Measurements from ENCODE around the gene TMEM196. TPM values are rescaled to one million over a fixed set of nuclear protein-coding genes. Genes with fewer than 3 reads are reported as not detected.
A peak's percentile ranks its signal among the peaks of the same experiment; 100 is the strongest.

Gene TMEM196
- total RNA-seq, 1 experiment from 2014 or later: not detected

- Histone ChIP-seq H3K23ac (ENCODE audit: insufficient read length, low read depth, low read length) (no peak within 1 kb of the TSS), H3K79me1 (ENCODE audit: insufficient read depth, low read depth, low read length, poor library complexity, severe bottlenecking) (peaks cover 2% of the 10 kb centered on the region), H3K4me2 (ENCODE audit: insufficient read depth, insufficient read length, low read length) (peak within 1 kb of the TSS; percentile 68), H3K9ac (ENCODE audit: extremely low read depth, insufficient read length, low read length) (peak within 1 kb of the TSS; percentile 91), H3K18ac (ENCODE audit: insufficient read length, low read depth, low read length) (peak within 1 kb of the TSS; percentile 78), H3T11ph (ENCODE audit: low read length) (no peak within 1 kb of the TSS), H3K27me3 (ENCODE audit: insufficient read depth, low read length) (no peaks in the 10 kb centered on the region), H3K79me2 (ENCODE audit: insufficient read depth, low read length) (peaks cover 12% of the 10 kb centered on the region; the same call in 1 of the 2 replicates), H3K4me1 (ENCODE audit: insufficient read depth, low read length) (peaks cover 4% of the 10 kb centered on the region; the same call in 1 of the 2 replicates), H3K4ac (ENCODE audit: low read depth, low read length) (no peak within 1 kb of the TSS), H2BK12ac (ENCODE audit: insufficient read length, low read depth, low read length) (no peak within 1 kb of the TSS), H3K9me3 (ENCODE audit: control insufficient read depth, low read depth, low read length) (no peaks in the 10 kb centered on the region), H2AFZ (ENCODE audit: low read length) (peak within 1 kb of the TSS; percentile 63), H2BK20ac (ENCODE audit: low read depth, low read length, poor library complexity, severe bottlenecking) (no peak within 1 kb of the TSS), H3K23me2 (ENCODE audit: insufficient read length, low read depth, low read length, poor library complexity, severe bottlenecking) (no peaks in the 10 kb centered on the region), H4K20me1 (ENCODE audit: control insufficient read depth, insufficient read depth, insufficient read length) (no peaks in the 10 kb centered on the region), H2BK5ac (ENCODE audit: insufficient read length, low read length) (no peak within 1 kb of the TSS), H3K56ac (ENCODE audit: insufficient read length, low read depth, low read length) (no peak within 1 kb of the TSS), H3K14ac (ENCODE audit: insufficient read depth, low read length) (peak within 1 kb of the TSS; percentile 88), H3K27ac (ENCODE audit: insufficient read length, low read depth, low read length) (no peak within 1 kb of the TSS), H4K8ac (replicated peaks; ENCODE audit: insufficient read length, low read depth, low read length) (peak within 1 kb of the TSS; percentile 14), H4K5ac (ENCODE audit: insufficient read length, low read depth, low read length) (peak within 1 kb of the TSS; percentile 23), H2BK120ac (ENCODE audit: low read depth, low read length, poor library complexity, severe bottlenecking) (no peak within 1 kb of the TSS), H2BK15ac (ENCODE audit: low read depth, low read length) (no peak within 1 kb of the TSS), H2AK5ac (ENCODE audit: insufficient read length, low read length) (no peak within 1 kb of the TSS), H4K91ac (ENCODE audit: insufficient read length, low read depth, low read length) (no peak within 1 kb of the TSS)
- no CpG with 5 or more reads among the region's 56 CpGs for WGBS (ENCODE audit: extremely low coverage, insufficient read length, low lambda C conversion rate)
- Mint-ChIP-seq H3K4me1 (peaks cover 32 to 37% of the 10 kb centered on the region in 2 experiments), H3K9me3 (no peaks in the 10 kb centered on the region), H3K27me3 (ENCODE audit: low read depth) (peaks cover 14% of the 10 kb centered on the region), H3K27ac (peak within 1 kb of the TSS; percentile 92 to 97 (median 97)), H3K4me3 (peak within 1 kb of the TSS; percentile 96 to 99), H3K36me3 (ENCODE audit: insufficient read depth in 1 of 3, low read depth in 3 of 3) (no peaks in the 10 kb centered on the region; a peak in 1 of 7 replicates)
- TF ChIP-seq, protein P1, sequence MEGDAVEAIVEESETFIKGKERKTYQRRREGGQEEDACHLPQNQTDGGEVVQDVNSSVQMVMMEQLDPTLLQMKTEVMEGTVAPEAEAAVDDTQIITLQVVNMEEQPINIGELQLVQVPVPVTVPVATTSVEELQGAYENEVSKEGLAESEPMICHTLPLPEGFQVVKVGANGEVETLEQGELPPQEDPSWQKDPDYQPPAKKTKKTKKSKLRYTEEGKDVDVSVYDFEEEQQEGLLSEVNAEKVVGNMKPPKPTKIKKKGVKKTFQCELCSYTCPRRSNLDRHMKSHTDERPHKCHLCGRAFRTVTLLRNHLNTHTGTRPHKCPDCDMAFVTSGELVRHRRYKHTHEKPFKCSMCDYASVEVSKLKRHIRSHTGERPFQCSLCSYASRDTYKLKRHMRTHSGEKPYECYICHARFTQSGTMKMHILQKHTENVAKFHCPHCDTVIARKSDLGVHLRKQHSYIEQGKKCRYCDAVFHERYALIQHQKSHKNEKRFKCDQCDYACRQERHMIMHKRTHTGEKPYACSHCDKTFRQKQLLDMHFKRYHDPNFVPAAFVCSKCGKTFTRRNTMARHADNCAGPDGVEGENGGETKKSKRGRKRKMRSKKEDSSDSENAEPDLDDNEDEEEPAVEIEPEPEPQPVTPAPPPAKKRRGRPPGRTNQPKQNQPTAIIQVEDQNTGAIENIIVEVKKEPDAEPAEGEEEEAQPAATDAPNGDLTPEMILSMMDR (conservative IDR thresholded peaks at IDR 0.05): peak; percentile 86
- DNase-seq: peak; percentile 95
Measured at GRCh38 chr7:19708397-19709248, 64.8 kb downstream of the TMEM196 start, which contains the start of gene POLR1F. Gene POLR1F (minus strand): TSS chr7:19709037. CDS start chr7:19709016, 21 bp downstream.

Data from H9 (cell line).